GM21381 (cell line): ENCODE results near the gene BLVRA.

ENCODE experiments used
- ATAC-seq: cut with Tn5 transposase; IDR thresholded peaks from one replicate; pipeline ENCODE4 v1.9.1; 2021; ENCODE audit warnings: mild to moderate bottlenecking, moderate library complexity; ENCODE audit not compliant: unreplicated experiment

The BLVRA gene

GRCh38 chr7:43855176-43855575 is 96.7 kb downstream of the BLVRA start:
- no peak for ATAC-seq

DNA sequence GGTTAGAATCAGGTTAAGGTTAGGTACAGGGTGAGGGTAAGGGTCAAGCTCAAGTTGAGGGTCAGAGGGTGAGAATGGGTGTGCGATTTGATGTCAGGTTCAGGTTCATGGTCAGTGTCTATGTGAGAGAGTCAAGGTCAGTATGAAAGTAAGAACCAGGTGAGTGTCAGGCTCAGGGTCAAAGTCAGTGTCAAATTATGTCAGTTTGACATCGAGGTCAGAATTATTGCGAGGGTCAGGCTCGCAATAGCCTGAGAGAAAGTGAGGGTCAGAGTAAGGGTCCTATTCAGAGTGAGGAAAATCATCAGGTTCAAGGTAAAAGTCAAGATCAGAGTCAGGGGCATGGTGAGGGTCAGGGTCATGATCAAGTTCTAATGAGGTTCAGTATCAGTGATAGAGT is 97.8 kb downstream of the BLVRA start:
- ATAC-seq = no peak
